LNCaP clone FGC (cell line): ENCODE results near the gene CHRFAM7A.
"Not testable (repeated sequence)": the region's sequence is repeated elsewhere in the genome, so short reads cannot be mapped to it uniquely, and the experiment has no call there.

Source experiments
- DNase-seq: peaks from one replicate; pipeline ENCODE4 v3.0.0-alpha.2; 2011; ENCODE audit warnings: low read depth
- H3K4me3 ChIP-seq: 2 replicates; pipeline ENCODE4 v1.5.1; 2011; ENCODE audit warnings: mild to moderate bottlenecking, low read depth, low read length, control low read depth

CHRFAM7A gene

DNA sequence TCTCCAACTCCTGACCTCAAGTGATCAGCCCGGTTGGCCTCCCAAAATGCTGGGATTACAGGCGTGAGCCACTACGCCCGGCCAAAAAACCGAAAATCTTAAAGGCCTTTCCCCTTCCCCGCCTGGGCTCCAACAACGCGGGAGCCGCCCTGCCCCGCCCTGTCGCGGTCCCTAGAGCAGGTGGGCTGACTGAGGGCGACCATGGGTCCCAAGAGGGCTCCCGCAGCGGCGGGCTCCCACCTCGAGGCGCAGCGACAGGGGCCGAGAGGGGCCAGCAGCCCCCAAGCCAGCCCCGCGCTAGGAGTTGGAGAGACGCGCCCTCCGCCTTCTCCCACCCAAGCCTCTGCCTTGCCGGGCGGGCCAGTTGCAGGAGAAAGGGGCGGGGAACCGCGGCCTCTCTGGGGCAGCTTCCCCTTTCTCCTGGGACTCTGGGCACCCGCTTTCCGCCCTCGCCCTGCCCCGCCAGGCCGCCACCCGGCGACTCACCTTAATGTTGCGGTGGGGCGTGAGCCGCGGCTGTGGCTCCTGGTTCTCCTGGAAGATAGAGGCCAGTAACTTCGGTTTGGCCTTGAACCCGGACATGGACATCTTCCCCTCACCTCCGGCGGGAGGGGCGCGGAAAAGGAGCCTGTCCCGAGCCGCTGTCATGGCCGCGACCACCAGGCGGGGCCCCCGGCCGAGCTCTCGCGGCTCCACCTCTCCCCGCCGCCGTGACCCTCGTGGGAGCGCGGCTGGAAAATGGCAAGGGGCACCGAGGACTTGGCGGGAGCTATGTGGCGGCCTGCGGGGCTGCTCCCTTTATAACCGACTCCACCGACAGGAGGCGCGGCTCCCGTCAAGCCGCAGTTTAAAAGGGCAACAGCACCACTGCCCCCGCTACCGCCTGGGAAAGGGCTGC, at the start of gene CHRFAM7A:
CHRFAM7A (minus strand) TSS at position 775 of the 898 bp plus-strand sequence. CDS start 10,189 bp downstream, outside the sequence.
- DNase-seq, H3K4me3 ChIP-seq: not testable (repeated sequence)

GRCh38 chr15:30438348-30438747, 45.0 kb upstream of the CHRFAM7A start:
- DNase-seq, H3K4me3 ChIP-seq: not testable (repeated sequence)

- DNase-seq: not testable (repeated sequence)
Observed at GRCh38 chr15:30435878-30436277, 42.5 kb upstream of the CHRFAM7A start.

DNA sequence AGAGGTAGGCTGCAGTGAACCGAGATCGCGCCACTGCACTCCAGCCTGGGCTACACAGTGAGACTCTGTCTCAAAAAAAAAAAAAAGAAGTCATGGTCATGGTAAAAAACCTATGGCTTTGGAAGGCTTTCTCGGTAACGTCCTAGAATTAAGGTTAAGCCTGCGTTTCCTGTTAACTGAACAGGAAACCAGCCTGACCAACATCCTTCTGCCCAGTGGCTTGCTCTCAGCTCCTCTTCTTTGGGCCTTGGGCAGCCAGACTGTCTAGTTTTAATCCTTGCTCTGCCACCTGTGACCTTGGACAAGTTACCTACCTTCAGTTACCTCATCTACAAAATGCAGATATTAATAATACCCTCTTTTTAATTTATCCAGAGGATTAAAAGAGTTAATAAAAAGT, 27.4 kb upstream of the CHRFAM7A start:
- DNase-seq, H3K4me3 ChIP-seq: not testable (repeated sequence)

More at GRCh38 chr15:30435878-30436277, 42.5 kb upstream of the CHRFAM7A start:
- H3K4me3 ChIP-seq: not testable (repeated sequence)

- DNase-seq, H3K4me3 ChIP-seq: not testable (repeated sequence)
Observed at GRCh38 chr15:30414160-30414559, 20.8 kb upstream of the CHRFAM7A start, which contains the start of gene GOLGA8R. Gene GOLGA8R, minus strand, starts transcription at chr15:30414260. Its CDS starts 98 bp downstream, at chr15:30414162.

DNA sequence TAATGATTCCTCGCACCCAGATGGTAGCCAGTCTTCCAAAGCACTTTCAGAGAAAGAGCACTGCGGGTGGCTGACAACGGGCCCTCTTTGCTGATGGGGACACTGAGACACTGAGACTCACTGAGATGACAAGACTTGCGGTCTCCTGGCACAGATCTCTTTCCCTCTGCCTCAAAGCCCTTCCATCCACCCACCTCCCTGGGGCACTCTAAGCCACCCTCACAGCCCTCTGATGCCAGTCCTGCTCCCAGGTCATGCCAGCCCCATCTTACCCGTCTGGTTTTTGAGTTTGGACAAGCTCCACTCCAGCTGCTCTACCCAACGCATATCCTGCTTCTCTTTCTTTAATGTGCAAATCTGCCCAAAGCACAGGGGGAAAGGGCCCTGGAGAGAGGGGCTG, 14.3 kb upstream of the CHRFAM7A start:
- not testable (repeated sequence) for H3K4me3 ChIP-seq, DNase-seq

DNA sequence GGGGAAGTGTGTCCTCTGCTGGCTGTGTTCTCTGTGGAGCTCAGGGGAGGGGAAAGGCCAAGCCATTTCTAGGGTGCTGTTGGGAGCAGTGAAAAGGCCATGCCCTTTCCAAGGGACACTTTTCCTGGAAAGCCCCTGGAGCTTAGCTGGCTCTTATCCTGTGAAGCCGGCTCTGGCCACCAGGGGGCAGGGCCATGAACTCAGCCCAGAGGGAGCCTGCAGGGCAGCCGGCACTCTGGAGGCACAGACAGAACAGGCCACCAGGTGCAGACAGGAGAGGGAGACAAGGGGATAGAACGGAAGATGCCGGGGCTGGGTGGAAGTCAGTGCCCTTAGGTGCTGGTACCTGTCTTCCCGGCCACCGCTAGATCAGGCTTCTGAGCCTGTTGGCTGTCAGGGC, 5.6 kb upstream of the CHRFAM7A start:
- H3K4me3 ChIP-seq, DNase-seq: not testable (repeated sequence)

DNA sequence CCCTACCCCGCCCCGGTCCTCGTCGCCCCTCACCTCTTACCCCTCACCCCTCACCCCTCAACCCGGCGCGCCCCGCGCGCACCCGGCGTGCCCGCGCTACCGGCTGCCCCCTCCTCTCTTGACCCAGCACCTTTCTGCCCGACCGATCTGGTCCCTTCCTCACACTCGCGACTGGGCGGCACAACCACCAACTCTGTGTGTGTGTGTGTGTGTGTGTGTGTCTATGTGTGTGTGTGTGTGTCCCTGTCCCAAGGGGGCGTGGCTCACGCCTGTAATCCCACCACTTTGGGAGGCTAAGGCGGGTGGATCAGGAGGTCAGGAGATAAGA, 288 bp upstream of the CHRFAM7A start:
- not testable (repeated sequence) for DNase-seq, H3K4me3 ChIP-seq

GRCh38 chr15:30386318-30386887, 6.9 kb downstream of the CHRFAM7A start:
- DNase-seq, H3K4me3 ChIP-seq: not testable (repeated sequence)

DNA sequence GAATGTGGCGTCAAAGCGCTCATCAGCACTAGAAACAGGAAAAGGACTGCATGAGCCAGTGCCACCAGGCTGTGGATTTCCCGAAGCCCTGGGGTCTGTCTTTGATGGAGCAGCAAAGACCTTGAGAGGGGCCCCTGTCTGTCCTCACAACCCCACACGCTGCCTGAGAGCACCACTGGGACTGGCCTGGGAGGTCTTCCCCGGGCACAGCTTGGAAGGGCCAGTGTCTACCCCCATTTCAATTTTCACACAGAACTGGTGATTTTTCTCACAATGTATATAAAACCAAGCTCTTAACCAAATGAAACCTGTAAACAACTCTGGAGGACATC, 16.3 kb downstream of the CHRFAM7A start:
- DNase-seq, H3K4me3 ChIP-seq: not testable (repeated sequence)

DNA sequence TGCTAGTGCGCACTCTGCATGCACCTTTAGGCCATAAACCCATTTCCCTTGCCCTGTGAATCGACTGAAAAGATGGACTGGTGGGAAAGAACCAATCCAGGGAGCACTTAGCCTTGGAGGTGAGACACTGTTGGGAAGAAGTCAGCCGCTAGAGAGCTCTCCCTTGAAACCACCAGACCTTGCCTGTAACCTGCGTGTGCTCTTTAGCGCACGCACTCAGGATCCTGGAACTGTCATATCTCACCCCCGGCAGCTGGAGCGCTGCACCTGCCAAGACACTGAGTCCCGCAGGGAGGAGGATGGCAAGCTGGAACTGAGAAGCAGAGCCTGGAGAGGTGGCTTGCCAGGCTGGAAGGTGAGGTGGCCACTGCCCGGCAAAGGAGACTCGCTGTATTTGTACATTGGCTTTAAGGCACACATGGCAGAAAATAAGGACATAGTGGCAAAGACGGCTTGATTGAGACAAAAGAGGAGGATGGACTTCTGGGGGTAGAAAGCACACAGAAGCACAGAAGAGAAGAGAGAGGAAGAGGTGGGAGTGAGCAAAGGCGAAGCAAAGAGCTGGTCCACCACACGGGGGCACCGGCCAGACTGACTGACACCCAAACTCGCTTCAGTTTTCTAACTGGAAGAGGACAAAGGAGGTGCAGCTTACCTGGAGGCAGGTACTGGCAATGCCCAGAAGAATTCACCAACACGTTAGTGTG, 16.8 kb downstream of the CHRFAM7A start:
- not testable (repeated sequence) for H3K4me3 ChIP-seq, DNase-seq

DNA sequence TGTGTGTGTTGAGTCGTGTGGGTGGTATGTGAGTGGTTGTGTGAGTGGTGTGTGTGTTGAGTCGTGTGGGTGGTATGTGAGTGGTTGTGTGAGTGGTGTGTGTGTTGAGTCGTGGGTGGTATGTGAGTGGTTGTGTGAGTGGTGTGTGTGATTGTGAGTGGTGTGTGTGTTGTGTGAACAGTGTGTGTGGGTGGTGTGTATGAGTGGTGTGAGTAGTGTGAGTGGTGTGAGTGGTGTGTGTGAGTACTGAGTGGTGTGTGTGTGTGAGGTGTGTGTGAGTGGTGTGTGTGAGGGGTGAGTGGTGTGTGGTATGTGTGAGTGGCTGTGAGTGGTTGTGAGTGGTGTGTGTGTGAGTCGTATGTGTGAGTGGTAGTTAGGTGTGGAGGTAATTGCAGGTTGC, 17.5 kb downstream of the CHRFAM7A start:
- DNase-seq: not testable (repeated sequence)

DNA sequence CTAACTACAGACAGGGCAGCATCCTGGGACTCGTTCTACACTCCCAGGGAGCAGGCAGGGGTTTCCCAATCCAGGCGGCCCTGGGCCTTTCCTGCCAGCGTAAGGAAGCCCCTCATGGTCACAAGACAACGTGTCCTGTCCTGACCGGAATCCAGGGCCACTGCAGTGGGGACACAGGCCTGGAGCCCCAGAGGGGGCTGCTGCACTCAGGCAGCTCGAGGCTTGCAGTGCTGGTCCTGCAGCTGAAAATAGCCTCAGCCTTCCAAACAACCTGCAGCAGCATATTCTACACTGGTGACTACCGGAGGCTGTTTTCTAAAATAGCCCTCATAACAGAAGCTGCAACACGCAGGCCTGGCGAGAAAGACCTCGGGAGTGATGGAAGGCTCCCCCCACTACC, 18.5 kb downstream of the CHRFAM7A start:
- H3K4me3 ChIP-seq, DNase-seq: not testable (repeated sequence)

More for the DNA sequence above, 17.5 kb downstream of the CHRFAM7A start:
- not testable (repeated sequence) for H3K4me3 ChIP-seq

- H3K4me3 ChIP-seq, DNase-seq: not testable (repeated sequence)
Observed at GRCh38 chr15:30368271-30368670, 25.1 kb downstream of the CHRFAM7A start.

DNA sequence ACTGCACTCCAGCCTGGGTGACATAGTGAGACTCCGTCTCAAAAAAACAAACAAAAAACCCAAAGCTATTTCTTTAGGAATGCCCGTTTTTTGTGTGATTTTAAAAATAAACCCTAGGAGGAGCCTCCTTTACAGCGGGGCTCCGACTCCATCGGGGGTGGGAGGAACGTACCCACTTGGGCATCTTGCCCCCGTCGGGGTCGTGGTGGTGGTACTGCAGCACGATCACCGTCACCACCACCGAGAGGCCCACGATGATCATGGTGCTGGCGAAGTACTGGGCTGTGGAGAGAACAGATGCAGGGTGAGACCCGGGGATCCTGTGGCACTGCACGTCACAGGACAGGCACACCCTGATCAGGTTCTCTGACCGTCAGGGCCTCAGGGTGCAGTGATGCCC, 26.1 kb downstream of the CHRFAM7A start:
- not testable (repeated sequence) for DNase-seq, H3K4me3 ChIP-seq

GRCh38 chr15:30361404-30361803, 31.9 kb downstream of the CHRFAM7A start:
- DNase-seq, H3K4me3 ChIP-seq: not testable (repeated sequence)

GRCh38 chr15:30360990-30361389, 32.4 kb downstream of the CHRFAM7A start:
- not testable (repeated sequence) for H3K4me3 ChIP-seq, DNase-seq

DNA sequence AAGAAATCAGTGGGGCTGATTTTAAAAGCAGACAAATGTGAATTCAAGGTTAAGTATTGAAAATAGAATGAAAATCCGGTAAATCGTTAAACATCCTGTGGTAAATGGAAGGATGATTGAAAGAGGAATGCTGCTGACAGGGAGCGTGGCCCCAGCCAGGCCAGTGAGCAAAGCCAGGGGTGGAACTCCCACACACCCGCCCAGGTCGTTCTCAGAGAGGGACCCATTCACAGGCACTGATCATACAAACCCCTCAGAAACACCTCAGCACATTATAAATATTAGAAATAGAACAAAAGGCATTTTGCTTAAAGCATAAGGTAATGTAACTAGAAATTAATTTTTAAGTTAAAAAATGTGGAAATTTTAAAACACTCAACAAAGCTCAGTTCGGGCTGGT, 38.3 kb downstream of the CHRFAM7A start:
- not testable (repeated sequence) for H3K4me3 ChIP-seq, DNase-seq

DNA sequence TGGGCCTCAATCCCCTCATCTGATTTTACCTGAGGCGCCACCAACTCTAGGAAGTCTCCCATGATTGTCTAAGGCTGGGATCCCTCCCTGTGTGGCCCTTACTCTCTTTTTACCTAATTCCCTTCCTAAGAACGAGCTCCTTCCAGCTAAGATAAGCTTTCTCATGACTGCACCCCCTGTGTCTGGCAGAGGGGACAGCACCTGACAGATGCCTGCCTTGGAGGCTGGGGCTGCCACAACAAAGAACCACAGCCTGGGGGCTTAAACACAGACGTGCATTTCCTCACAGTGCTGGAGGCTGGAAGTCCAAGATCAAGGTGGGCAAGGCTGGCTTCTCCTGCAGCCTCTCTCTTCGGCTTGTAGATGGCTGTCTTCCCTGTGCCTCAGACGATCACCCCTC, 43.5 kb downstream of the CHRFAM7A start:
- DNase-seq, H3K4me3 ChIP-seq: not testable (repeated sequence)

- not testable (repeated sequence) for DNase-seq, H3K4me3 ChIP-seq
Observed at GRCh38 chr15:30336584-30336983, 56.8 kb downstream of the CHRFAM7A start.
